GM18511 (cell line): ENCODE results near the gene RGS10.

Source experiments
- ATAC-seq: cut with Tn5 transposase; IDR thresholded peaks from one replicate; pipeline ENCODE4 v1.9.1; 2021; ENCODE audit warnings: mild to moderate bottlenecking, moderate library complexity; ENCODE audit not compliant: unreplicated experiment

RGS10 gene

GRCh38 chr10:119453313-119453712, 89.2 kb downstream of the RGS10 start:
- no peak for ATAC-seq

GRCh38 chr10:119452396-119452795, 90.1 kb downstream of the RGS10 start:
- no peak for ATAC-seq

- no peak for ATAC-seq
Measured at GRCh38 chr10:119451300-119451896, 91.1 kb downstream of the RGS10 start.

- ATAC-seq = no peak
Measured at GRCh38 chr10:119450606-119451299, 91.8 kb downstream of the RGS10 start.
